GM19467 (cell line): ENCODE results near the gene AK1.
"Not testable (repeated sequence)": the region's sequence is repeated elsewhere in the genome, so short reads cannot be mapped to it uniquely, and the experiment has no call there.

ENCODE experiments used
- ATAC-seq: cut with Tn5 transposase; IDR thresholded peaks from one replicate; pipeline ENCODE4 v1.9.1; 2021; ENCODE audit warnings: mild to moderate bottlenecking, moderate library complexity; ENCODE audit not compliant: unreplicated experiment

AK1 gene

GRCh38 chr9:127884976-127885490 is 7.6 kb upstream of the AK1 start:
- no peak for ATAC-seq

DNA sequence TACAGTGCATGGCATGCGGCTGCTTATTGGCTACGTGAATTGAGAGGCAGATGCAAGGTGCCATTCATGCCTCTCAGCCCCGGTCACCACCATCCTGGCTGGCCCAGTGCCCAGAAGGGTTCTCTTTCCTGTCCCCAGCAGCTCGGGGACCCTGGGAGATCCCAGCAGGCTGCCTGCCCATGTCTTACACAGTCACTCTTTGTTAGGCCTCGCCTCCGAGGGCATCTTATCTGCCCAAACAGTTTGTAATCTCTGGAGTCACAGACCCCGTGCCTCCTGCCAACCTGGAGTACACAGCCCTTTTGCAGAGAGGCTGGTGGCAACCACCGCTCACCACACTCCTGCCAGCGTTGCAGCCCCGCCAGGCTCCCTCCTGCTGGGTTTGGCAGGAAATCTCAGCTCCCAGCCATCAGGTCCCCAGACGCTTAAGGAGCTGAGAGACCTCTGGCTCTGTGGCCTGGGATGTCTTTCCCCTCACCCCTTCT is 7.0 kb upstream of the AK1 start:
- no peak for ATAC-seq

GRCh38 chr9:127883959-127884358 is 6.5 kb upstream of the AK1 start:
- ATAC-seq = no peak

DNA sequence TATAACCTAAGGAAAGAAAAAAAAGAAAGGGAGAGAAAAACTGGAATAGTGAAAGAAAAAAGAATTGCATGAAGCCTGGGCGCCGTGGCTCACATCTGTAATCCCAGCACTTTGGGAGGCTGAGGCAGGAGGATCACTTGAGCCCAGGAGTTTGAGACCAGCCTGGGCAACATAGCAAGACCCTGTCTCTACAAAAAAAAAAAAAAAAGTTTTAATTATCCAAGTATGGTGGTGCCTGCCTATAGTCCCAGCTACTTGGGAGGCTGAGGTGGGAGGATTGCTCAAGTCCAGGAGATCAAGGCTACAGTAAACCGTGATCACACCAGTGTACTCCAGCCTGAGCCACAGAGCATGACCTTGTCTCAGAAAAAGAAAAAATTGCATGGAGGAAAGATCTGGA is 4.2 kb upstream of the AK1 start:
- ATAC-seq = not testable (repeated sequence)

GRCh38 chr9:127880143-127880542 is 2.7 kb upstream of the AK1 start:
- no peak for ATAC-seq

DNA sequence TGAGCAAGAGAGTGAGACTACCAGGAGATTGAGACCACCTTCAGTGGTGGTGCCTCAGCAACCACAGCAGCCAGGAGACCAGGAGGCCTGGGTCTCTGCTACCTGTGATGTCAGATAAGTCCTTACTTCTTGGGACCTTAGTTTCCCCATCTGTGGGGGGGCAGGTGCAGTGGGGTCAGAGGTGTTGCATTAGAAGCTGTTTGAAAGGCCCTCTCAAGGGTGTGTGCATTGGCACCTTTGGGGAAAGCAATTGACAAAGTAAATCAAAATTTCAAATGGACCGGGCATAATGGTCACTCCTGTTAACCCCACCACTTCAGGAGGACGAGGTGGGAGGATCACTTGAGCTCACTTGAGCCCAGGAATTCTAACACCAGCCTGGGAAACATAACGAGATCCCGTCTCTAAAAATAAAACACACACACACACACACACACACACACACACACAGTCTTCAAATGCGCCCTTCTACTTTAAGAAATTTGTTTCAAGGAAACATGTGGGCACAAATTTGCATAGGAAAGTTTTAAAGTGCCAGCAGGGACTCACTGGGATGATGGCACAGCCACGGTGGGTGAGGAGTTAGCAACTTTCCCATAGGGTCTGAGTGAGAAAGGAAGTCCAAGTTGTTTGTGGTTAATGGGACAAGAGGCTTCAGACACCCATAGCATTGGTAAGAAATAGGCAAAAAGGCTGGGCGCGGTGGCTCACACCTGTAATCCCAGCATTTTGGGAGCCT is 1.3 kb upstream of the AK1 start:
- no peak for ATAC-seq

- no peak for ATAC-seq
Measured at GRCh38 chr9:127878001-127878651, 651 bp upstream of the AK1 start.

DNA sequence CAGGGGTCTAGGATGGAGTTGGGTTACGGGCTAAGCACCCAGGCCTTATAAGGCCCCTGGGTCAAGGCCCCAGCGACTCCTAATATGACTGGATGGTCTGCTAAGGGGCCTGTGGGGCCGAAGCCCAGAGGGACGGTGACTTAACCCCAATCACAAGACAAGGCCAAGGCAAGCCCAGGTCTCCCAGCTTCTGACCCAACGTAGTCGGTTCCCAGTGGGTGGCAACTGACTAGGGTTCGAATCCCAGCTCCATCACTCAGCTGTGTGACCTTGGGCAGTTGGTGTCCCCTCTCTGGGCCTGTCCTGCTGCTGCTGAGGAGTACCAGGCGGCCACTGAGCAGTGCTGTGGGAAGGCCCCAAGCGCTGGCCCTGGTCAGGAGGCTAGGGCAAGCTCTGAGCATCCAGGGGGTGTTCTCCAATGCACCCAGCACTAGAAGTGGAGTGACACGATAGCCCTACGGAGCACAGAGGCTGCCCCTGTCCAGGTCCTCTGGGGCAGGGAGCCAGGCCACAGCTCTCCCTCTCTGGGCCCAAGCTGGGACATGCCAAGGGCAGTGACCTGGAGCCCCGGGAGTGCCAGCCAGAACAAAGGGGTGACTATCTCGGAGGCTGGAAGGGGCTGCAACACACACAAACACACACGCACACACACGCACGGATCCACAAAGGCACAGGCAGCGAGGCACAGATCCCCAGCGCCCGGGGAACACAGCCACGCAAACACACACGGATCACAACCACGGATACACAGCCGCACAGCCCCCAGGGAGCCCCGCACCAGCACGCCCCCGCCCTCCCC is 512 bp downstream of the AK1 start:
- no peak for ATAC-seq

- no peak for ATAC-seq
Measured at GRCh38 chr9:127876026-127876763, 1.3 kb downstream of the AK1 start.

- ATAC-seq = no peak
Measured at GRCh38 chr9:127875306-127875966, 2.0 kb downstream of the AK1 start.

- ATAC-seq = no peak
Measured at GRCh38 chr9:127874301-127875221, 2.9 kb downstream of the AK1 start.

GRCh38 chr9:127873886-127874285 is 3.6 kb downstream of the AK1 start:
- no peak for ATAC-seq

DNA sequence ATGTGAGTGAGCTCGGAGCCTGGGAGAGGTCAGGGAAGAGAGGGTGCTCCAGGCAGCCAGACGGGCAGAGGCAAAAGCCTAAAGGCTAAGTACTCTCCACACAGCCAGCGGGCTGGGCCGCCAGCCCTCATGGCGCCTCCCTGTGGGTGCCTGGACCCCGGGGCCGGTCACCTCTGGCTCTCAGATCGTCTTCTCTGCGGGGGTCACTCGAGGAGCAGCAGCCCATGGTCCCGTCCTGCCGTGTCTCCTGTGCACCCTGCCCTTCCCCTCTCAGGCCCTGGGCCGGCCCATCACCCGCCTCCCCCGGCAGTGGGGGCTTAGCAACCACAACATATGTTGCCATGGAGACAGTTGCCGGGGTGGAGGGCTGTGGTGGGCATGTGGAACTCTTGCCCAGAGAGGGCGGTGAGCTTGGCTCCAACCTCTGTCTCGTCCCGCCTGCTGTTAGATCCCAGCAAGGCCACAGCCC is 4.2 kb downstream of the AK1 start:
- no peak for ATAC-seq

GRCh38 chr9:127872369-127873222 is 4.9 kb downstream of the AK1 start:
- no peak for ATAC-seq

DNA sequence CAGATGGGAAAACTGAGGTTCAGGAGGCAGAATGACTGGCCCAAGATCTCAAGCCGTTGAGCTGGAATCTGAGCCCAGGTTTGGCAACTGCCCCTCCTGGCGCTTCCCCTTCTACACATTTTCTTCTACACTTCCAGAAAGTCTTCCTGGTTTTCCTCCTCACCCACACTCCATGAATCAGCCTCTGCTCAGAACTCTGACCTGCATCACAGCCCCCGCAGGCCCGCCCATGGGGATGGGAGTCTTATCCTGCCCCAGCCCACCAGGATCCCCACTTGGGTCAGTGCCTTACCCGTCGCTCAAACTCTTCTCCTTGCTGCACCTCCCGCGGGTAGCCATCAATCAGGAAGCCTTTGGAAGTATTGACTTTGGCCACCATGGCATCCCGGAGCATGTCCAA is 5.9 kb downstream of the AK1 start:
- ATAC-seq = no peak

- ATAC-seq = no peak
Measured at GRCh38 chr9:127870887-127871286, 6.6 kb downstream of the AK1 start.

GRCh38 chr9:127870153-127870491 is 7.4 kb downstream of the AK1 start:
- ATAC-seq = not testable (repeated sequence)
